ENCODE results near the gene KICS2.
"Not testable (repeated sequence)": the region's sequence is repeated elsewhere in the genome, so short reads cannot be mapped to it uniquely, and the experiment has no call there.

KICS2 gene

DNA sequence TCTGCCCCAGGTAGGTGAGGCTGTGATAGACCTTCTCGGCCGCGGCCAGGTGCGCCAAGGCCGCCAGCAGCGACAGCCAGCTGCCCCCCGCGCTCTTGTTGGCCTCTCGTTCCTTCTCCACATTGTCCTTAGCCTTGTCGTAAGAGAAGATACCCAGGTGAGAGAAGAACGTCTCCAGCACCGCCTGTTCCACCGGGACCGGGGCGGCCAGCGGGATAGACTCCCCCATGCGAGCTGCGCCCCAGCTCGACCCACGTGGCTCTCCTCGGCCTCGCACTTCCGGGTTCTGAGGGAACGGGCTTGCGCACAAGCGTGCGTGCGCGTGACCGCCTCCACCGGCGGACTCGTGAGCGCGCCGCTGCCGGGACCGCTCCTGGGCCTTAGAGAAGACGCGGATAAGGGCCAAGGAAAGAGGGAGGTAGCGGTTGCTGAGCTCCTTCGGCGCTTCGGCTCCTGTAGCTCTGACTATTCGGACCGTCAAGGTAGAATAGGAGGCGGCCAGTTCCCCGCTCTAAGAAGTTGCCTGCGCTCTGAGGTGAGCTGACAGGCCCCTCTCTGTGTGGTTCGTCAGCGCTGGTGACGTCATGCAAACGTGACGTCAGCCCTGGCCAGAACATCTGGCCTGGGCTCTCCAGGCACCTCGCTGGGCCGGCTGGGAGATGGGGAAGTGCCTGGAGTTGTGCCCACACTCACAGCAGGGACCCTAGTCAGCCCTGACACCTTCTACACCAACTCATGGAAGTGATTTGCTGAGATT is at the start of gene KICS2:
KICS2 (minus strand) TSS at position 288 of the 757 bp plus-strand sequence; CDS start at position 229, 59 bp downstream.
- peak; percentile 96 for DNase-seq

DNA sequence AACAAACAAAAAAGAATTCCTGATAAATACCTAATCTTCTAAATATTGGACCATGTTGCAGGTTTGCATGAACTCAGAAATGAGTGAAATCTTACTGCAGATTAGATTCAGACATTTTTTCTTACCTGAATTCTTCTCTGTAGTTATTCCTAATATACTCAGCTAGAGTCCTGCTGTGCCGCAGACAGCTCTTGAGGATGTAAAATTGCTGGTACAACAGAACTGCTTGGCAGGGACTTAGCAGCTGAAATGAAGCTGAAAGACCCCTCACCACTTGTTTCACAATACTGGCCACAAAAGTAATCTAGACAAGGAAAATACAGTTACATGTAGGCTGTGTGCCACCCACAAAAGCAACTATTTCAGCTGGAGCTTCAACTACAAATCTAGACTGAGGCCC is 48.3 kb upstream of the KICS2 start:
- DNase-seq: no peak

DNA sequence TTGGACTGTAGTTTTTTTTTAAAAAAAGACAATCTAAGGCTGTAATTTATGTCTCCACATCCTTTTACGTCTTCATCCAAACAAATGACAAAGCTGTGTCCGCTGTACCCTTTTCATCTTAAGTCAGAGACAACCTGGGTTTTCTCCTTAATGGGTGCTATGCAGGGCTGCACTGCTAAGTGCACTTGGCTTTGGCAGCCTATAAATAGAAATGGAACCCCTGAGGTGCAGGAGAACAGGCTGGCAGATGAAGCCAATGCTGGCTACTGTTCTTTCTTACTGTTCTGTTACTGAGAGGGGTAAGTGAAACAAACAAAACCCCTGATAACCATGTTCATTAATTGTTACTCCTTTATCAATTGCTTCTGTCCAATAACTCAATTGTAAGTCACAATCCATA is 47.1 kb upstream of the KICS2 start:
- DNase-seq: no peak

DNA sequence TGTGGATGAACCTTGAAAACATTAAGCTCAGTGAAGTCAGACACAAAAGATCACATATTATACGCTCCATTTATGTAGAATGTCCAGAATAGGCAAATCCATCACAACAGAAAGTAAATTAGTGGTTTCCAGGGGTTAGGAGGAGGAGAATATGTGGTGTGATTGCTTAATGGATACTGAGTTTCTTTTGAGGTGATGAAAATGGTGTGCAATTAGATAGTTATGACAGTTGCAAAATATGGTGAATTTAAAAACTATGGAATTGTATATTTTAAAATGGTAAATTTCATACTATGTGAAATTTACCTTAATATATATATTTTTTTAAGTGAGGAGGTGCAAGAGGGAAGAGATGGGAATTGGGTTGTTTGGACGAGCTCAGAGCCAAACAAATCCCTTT is 46.3 kb upstream of the KICS2 start:
- no peak for DNase-seq

DNA sequence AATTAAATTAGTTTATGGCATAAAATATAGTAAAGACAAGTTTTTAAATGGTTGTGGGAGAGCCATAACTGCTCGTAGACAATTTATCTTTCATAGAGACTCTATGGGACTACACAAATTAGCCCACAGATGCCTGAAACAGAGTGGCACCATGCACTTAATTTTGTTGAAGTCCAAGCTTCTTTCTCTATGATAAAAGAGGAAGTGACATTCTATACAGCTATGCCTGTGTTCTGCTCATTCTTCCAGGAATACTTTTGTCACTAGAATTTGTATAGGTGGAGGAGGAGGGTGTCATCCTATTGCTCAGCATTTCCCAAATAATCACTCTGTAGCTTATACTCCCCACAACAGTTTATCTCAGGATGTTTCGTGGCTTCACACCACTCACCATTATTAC is 43.7 kb upstream of the KICS2 start:
- DNase-seq: no peak

DNA sequence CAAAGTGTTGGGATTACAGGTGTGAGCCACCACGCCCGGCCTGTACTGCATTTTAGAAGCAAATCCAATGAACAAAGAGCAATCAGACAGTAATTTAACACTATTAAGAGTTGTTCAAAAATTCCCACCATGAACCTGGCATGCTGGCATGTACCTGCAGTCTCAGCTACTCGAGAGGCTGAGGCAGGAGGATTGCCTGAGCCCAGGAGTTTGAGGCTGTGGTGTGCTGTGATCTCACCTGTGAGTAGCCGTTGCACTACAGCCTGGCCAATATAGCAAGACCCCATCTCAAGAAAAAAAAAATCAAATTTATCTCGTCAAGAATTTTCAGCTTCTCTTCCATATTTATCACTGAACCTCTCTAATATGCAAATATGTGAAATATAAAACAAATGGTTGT is 39.7 kb upstream of the KICS2 start:
- no peak for DNase-seq

DNA sequence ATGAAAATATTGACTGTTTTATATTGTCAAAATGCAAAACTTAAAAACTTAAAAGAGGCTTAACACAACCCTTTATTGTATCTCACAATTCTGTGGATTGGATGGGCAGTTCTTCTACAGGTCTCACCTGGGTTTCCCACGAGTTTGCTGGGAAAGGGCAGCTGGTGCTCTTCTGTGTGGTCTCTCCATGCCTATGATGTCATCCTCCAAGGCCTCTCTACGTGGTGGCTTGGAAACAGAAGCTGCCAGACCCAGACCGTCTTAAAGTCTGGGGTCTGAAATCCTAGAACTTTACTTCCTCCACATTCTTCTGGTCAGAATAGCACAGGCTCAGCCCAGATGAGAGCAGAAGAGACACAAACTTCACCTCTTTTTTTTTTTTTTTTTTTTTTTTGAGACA is 36.5 kb upstream of the KICS2 start:
- DNase-seq: peak; percentile 66

DNA sequence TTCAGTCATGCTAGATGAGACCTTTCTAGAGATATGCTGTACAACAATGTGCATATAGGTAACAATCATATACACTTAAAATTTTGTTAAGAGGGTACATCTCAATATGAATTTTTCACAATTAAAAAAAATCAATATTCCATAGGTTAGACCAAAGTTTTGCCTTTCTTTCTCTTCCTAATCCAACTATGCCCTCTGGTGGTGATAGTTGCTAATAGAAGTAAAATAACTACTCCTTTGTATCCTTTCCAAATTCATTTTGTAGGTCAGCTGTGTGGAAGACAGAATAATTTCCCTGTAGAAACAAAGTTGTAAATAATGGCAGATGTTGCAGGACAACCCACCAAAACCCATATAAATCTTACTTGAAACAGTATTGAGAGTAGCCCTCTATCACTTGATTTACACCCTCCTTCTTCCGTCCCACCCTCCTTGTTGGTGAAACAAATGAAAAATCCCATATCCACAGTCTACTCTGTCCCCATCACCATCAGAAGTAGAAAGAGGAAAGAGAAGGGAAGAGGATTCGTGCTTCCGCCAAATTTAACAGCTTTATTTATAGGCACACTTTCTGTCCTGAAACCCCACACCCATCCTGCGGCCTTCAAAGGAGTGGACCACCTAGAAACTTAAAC is 34.2 kb upstream of the KICS2 start:
- no peak for DNase-seq

DNA sequence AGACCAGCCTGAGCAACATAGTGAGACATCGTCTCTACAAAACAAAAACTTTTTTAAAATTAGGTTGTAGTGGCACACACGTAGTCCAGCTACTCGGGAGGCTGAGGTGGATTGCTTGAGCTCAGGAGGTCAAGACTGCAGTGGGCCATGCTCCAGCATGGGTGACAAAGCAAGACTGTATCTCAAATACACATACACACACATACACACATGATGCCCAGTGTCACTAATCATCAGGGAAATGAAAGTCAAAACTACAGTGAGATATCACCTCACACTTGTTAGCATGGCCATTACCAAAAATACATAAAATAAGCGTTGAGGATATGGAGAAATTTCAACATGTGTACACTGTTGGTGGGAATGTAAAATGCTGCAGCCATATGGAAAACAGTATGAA is 33.2 kb upstream of the KICS2 start:
- no peak for DNase-seq

DNA sequence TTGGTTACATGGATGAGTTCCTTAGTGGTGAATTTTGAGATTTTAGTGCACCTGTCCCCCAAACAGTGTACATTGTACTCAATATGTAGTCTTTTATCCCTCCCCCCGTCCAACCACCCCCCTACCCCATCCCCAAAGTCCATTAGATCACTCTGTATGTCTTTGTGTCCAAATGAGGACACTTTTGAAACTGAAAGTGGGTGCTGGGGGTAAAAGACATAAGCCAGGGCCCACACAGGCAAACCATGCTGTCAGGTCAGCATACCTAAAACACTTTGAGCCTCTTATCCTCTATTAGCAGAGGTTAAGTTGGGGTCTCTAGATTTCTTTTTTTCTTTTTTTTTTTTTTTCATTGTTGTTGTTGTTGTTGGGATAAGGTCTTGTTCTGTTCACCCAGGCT is 31.3 kb upstream of the KICS2 start:
- DNase-seq: no peak

DNA sequence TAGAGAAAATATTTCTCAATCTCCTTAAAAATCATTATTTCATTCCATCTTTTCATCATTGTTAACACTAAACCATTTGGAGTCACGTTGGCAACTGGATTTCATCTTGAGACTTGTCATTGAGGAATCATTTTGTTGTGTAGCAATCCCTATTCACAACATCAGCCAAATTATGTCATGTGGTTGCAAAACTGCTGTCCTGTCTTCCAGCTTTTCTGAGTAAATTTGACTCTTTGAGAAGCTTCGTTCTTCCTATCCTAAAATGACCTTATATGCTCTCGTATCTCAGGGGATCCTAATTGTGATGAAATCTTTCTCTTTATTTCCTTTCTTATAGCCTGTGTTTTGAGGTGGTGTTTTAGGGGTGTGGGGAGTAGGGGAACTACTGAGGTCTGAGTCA is 30.6 kb upstream of the KICS2 start:
- DNase-seq: no peak

DNA sequence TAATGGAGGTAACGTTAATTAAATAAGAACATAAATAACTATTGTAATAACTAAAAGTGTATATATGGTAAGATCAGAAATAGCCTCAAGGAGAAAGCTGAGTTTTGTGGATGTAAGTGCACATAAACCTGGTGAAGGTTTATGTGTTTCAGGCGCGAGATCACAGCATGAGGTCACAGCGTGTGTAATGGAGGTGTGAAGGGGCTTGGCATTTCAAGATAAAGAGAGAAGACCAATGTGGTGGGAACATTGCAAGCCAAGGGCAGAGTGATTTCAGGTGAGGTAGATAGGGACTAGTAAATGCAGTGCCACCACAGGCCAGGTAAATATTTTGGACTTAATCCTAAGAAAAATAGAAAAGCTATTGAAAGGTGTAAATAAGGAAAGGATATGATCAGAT is 21.7 kb upstream of the KICS2 start:
- no peak for DNase-seq

DNA sequence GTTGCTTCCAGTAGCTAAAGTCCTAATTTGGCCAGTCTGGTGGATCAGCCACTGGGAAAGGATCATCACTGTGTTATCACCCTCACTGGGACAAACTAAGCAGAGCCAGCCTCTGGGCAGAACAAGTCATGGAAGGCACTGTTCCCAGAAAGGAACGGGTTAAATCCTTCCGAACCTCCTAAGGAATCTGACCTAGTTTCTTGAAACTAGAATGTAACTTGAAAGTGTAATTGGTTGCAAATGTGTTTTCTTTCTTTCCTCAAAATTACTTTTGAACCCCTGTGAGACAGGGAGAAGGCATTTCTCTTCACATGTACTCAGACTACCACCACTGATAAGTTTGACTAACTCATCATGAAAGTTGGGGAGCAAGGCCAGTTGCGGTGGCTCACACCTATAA is 18.7 kb upstream of the KICS2 start:
- no peak for DNase-seq

DNA sequence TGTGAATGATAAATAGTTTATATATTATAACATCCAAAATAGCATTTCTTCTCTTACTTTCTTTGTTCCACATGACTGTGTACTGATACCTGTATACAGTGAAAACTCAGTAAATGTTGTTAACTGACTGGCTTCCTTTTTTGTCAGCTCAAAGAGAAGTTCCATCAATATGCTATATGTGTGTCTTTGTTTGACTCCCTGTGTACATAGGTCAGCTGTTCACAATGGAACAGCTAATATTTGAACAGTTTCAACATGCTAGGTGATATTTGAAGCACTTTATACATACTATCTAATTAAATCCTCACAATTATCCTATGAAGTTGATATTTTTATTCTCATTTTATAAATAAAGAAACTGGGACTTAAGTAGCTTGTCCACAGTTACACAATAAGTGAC is 15.3 kb upstream of the KICS2 start:
- DNase-seq: no peak

DNA sequence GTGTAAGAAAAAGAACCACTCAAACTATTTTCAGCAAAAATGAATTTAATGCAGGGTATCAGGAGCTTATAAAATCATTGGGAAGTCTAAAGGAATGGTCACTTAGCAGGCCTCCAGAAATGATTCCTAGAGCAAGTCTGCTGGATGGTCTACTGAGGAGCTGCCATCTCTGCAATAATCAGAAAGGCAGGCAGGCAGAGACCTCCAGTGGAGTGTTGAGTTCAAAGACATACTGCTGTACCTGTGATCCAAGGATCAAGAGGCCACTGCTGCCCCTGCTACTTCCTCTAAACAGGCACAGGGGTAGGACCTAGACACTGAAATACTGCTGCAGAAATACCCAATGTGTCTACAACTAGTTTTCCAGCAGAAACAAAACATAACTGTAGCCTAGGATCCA is 14.5 kb upstream of the KICS2 start:
- no peak for DNase-seq

DNA sequence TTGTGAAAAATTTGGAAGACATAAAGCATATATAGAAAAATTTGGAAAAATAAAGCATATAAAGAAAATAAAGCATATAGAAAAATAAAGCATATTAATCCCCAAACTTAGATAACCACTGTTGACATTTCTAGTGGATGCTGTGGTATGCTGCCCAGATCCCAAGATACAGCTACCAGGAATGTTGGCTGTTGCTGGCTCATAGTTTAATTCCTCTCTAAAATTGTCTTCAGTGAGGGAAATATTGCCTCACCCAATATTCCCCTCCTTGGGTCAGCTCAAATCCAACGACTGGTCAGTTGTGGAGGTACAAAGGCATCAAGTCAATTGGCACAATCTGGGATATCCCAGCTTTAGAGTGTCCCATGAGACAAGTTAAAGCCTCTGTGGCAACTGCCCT is 10.1 kb upstream of the KICS2 start:
- no peak for DNase-seq

DNA sequence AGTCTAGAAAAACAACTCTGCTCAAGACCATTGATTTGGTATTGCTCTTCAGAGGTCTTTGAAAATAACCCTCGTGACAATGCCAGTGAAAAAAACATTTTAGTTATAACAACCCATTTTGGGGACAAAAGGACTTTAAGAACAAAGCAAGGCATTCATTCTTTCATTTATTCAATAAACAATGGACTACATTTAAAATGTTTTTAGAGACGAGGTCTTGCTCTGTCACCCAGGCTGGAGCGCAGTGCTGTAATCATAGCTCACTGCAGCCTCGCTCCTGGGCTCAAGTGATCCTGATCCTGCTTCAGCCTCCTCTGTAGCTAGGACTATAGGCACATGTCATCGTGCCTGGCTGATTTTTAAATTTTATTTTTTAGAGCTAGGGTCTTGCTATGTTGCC is 7.7 kb upstream of the KICS2 start:
- DNase-seq: no peak

DNA sequence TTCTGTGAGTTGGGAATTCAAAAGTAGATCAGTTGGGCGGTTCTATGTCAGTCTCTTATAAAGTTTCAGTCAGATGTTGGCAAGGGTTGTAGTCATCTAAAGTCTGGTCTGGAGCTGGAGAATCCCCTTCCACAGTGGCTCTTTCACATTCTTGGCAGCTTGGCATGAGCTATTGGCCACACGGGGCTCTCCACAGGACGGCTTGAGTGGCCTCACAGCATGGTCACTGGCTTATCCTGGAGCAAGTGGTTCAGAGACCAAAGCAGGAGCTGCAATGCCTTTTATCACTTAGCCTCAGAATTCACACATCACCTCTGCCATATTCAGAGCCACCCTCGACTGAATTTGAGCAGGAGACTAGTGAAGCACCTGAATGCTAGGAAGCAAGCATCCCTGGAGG is 7.1 kb upstream of the KICS2 start:
- no peak for DNase-seq

DNA sequence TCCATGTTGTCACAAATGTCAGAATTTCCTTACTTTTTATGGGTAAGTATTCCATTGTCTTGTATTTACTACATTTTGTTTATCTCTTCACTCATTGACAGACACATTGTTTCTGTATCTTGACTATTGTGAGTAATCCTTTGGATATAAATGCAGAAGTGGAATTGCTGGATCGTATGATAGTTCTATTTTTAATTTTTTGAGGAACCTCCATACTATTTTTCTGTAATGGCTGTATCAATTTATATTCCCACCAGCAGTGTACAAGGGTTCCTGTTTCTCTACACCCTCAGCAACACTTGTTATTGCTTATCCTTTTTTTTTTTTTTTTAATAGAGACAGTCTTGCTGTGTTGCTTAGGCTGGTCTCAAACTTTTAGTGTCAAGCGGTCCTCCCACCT is 3.5 kb upstream of the KICS2 start:
- no peak for DNase-seq

DNA sequence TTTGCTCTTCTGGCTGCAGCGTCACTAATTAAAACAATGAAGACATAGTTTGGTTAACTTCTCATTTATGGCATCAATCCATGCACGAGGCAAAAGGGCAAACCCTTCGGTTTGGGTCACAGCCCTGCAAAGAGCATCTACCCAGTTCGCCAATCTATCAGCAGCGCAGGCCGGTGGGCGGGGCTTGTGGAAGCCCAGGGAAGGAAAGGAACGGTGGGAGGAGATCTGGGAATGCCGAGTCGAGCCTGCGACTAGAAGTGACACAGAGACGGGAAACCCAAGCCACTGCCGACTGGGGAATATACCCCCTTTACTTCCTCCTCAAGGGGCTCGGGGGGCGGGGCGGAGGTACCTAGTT is 466 bp downstream of the KICS2 start:
- DNase-seq: peak; percentile 97

DNA sequence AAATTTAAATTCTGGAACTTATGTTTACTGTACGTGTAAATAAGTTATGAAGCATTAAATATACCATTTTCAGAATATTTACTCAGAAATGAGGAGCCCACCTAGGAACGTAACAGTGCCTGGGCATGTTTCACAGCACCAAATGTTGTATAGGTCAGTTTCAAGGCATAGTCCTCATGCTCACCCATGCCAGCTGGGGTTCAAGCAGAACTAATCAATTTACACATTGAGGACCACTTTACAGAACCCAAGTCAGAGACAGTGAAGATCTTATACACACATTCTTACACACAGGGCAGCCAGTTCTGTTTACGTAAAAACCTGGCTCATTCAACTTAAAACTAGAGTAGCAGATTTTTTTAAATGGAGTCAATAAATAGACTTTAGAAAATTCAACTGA is 2.0 kb downstream of the KICS2 start:
- DNase-seq: no peak

DNA sequence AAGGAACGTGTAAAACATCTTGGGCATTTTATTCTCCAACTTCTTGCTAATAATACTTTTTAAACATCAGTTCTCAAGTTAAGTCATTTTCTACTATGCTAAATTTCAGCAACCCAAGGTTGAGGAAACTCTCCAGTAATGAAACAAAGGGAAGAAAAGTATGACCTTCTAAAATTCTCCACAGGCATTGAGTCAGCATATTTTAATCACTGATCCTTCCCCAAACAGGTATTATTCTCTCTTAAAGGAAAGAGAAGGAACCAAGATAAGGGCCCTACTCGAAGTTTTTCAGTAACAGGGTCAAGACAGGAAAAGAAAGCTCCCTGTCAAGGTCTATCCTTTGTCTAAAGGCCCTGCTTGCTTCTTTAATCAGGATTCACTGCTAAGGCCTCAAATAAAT is 3.0 kb downstream of the KICS2 start:
- no peak for DNase-seq

DNA sequence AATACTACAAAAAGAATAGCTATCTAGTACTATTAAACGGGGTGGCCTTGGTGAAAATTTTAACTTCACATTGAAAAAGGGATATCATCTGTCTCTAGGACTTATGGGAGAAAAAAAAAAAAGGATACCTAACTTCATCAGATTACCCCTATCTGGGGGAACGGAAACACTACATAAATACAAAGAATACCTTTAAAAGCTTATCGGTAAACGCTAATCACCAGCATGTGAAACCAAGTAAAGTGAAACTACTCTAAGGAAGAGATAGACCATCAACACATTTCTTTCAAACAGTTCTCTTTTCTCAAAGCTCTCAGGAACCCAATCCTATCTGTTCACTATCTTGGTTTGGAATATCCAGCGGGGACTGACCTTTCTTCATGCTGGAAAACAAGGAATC is 3.5 kb downstream of the KICS2 start:
- DNase-seq: no peak

DNA sequence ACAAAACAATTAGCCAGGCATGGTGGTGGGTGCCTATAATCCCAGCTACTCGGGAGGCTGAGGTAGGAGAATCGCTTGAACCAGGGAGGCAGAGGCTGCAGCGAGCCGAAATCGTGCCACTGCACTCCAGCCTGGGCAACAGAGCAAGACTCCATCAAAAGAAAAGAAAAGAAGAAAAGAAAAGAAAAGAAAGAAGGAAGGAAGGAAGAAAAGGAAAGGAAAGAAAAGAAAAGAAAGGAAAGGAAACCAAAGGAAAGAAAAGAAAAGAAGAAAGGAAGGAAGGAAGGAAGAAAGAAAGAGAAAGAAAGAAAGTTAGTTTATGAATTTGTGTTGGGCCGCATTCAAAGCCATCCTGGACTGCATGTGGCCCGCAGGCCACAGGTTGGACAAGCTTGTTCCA is 4.5 kb downstream of the KICS2 start:
- DNase-seq: not testable (repeated sequence)

DNA sequence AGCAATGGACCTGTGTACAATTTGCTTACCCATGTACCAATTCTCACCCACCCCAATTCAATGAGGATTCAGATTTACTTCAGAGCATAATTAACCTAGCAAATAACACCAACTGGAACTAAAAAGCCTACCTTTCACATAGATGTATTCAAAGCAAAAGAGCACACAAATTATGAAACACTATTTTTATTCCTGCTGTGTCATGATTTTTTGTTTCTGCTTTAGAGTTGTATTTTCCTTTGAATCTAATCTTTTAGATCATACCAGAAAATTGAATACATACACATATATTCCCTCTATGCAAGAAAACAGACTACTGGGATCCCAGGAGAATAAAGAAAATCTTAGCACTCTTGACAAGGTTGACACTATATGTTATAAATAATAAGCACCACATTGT is 5.9 kb downstream of the KICS2 start:
- no peak for DNase-seq

All from islet precursor cell (in vitro differentiated cells).